GM12873 (cell line): ENCODE measurements around the gene ADISSP.

Source experiments
- CTCF ChIP-seq: IDR thresholded peaks from 2 replicates; pipeline ENCODE4 v1.5.1; 2012; ENCODE audit warnings: low read depth, mild to moderate bottlenecking, moderate library complexity, low read length, control low read depth; ENCODE audit not compliant: insufficient read depth; ENCODE audit errors: missing control alignments

The ADISSP gene

GRCh38 chr20:3767427-3768341 lies at the start of gene ADISSP:
Gene ADISSP (minus strand): TSS chr20:3767753. CDS start chr20:3760100, 7,653 bp downstream.
- TF ChIP-seq CTCF = peak; percentile 35

GRCh38 chr20:3815703-3816315 lies 48.3 kb upstream of the ADISSP start:
- no peak for TF ChIP-seq CTCF

- no peak for TF ChIP-seq CTCF
These were observed 47.5 kb upstream of the ADISSP start for GRCh38 chr20:3814928-3815495.

GRCh38 chr20:3813848-3814581 lies 46.5 kb upstream of the ADISSP start:
- TF ChIP-seq CTCF = no peak

GRCh38 chr20:3812975-3813847 lies 45.7 kb upstream of the ADISSP start:
- TF ChIP-seq CTCF = no peak

- TF ChIP-seq CTCF = no peak
These were observed 44.7 kb upstream of the ADISSP start for GRCh38 chr20:3812259-3812681.
